KMS-11 (cell line): Measurements from ENCODE around the gene NCAM1.

Source experiments
- H2AFZ ChIP-seq: fragments of 200-600 bp; sonication (generic); 2 replicates; pipeline ENCODE4 v1.6.1; 2016; ENCODE audit warnings: antibody characterized with exemption, mixed run types, low read depth
- H3K27ac ChIP-seq: fragments of 200-600 bp; sonication (generic); 2 replicates; pipeline ENCODE4 v1.6.1; 2016; ENCODE audit warnings: mild to moderate bottlenecking, mixed run types
- H3K27me3 ChIP-seq: fragments of 200-600 bp; sonication (generic); 2 replicates; pipeline ENCODE4 v1.6.1; 2017; ENCODE audit warnings: mild to moderate bottlenecking, low read depth, mixed run types, moderate library complexity; ENCODE audit not compliant: insufficient read depth
- H3K36me3 ChIP-seq: fragments of 200-600 bp; sonication (generic); 2 replicates; pipeline ENCODE4 v1.6.1; 2017; ENCODE audit warnings: mild to moderate bottlenecking, mixed run types; ENCODE audit not compliant: insufficient read depth
- H3K4me1 ChIP-seq: fragments of 200-600 bp; sonication (generic); 2 replicates; pipeline ENCODE4 v1.6.1; 2016; ENCODE audit warnings: mild to moderate bottlenecking, low read depth, mixed run types; ENCODE audit not compliant: poor library complexity, severe bottlenecking
- H3K4me2 ChIP-seq: fragments of 200-600 bp; sonication (generic); 2 replicates; pipeline ENCODE4 v1.7.0; 2016; ENCODE audit warnings: mild to moderate bottlenecking, mixed run types
- H3K4me3 ChIP-seq: fragments of 200-600 bp; sonication (generic); IDR thresholded peaks from 2 replicates; pipeline ENCODE4 v1.6.1; 2017; ENCODE audit warnings: low read depth, low read length, mixed read lengths; ENCODE audit not compliant: insufficient read depth
- H3K79me2 ChIP-seq: fragments of 200-600 bp; sonication (generic); 2 replicates; pipeline ENCODE4 v1.6.1; 2016; ENCODE audit warnings: low read depth, mixed run types; ENCODE audit not compliant: insufficient read depth
- H3K9ac ChIP-seq: fragments of 200-600 bp; sonication (generic); 2 replicates; pipeline ENCODE4 v1.6.1; 2016; ENCODE audit warnings: mild to moderate bottlenecking, mixed run types
- H4K20me1 ChIP-seq: fragments of 200-600 bp; sonication (generic); 2 replicates; pipeline ENCODE4 v1.6.1; 2016; ENCODE audit warnings: mild to moderate bottlenecking, mixed run types; ENCODE audit not compliant: insufficient read depth
- CTCF ChIP-seq: fragments of 200-600 bp; sonication (generic); conservative IDR thresholded peaks from 2 replicates; pipeline ENCODE4 v1.6.1; 2017; ENCODE audit warnings: low read depth, mild to moderate bottlenecking, antibody characterized with exemption, low read length, moderate library complexity, mixed read lengths

Gene NCAM1

GRCh38 chr11:113255741-113256140 is 294.5 kb downstream of the NCAM1 start:
- Histone ChIP-seq H3K79me2 (no peaks in the 10 kb centered on the region), H4K20me1 (no peaks in the 10 kb centered on the region), H3K9ac (no peak overlapping the region), H3K27me3 (no peaks in the 10 kb centered on the region), H3K36me3 (no peaks in the 10 kb centered on the region), H2AFZ (no peak overlapping the region), H3K27ac (no peak overlapping the region), H3K4me1 (no peaks in the 10 kb centered on the region), H3K4me2 (no peak overlapping the region), H3K4me3 (no peak overlapping the region)
- no peak for TF ChIP-seq CTCF

- H3K79me2 ChIP-seq, result no peaks in the 10 kb centered on the region
- TF ChIP-seq CTCF, result no peak
- H2AFZ ChIP-seq, result no peak overlapping the region
- H3K27ac ChIP-seq, result no peak overlapping the region
- H4K20me1 ChIP-seq, result no peaks in the 10 kb centered on the region
- H3K27me3 ChIP-seq, result no peaks in the 10 kb centered on the region
- no peak overlapping the region for H3K4me3 ChIP-seq
- H3K36me3 ChIP-seq, result no peaks in the 10 kb centered on the region
- no peaks in the 10 kb centered on the region for H3K4me1 ChIP-seq
- no peak overlapping the region for H3K9ac ChIP-seq
- H3K4me2 ChIP-seq, result no peak overlapping the region
These were observed 295.4 kb downstream of the NCAM1 start for GRCh38 chr11:113256431-113257202.

- Histone ChIP-seq H3K27ac (no peak overlapping the region), H3K4me2 (no peak overlapping the region), H3K36me3 (no peaks in the 10 kb centered on the region), H3K79me2 (no peaks in the 10 kb centered on the region), H3K27me3 (no peaks in the 10 kb centered on the region), H3K4me1 (no peaks in the 10 kb centered on the region), H3K9ac (no peak overlapping the region), H4K20me1 (no peaks in the 10 kb centered on the region), H3K4me3 (no peak overlapping the region), H2AFZ (no peak overlapping the region)
- TF ChIP-seq CTCF, result no peak
These were observed 298.8 kb downstream of the NCAM1 start for GRCh38 chr11:113260096-113260425.

- H4K20me1 ChIP-seq, result no peaks in the 10 kb centered on the region
- H3K4me3 ChIP-seq, result no peak overlapping the region
- no peak overlapping the region for H3K27ac ChIP-seq
- H3K4me1 ChIP-seq, result no peaks in the 10 kb centered on the region
- H3K4me2 ChIP-seq, result no peak overlapping the region
- no peaks in the 10 kb centered on the region for H3K36me3 ChIP-seq
- H3K79me2 ChIP-seq, result no peaks in the 10 kb centered on the region
- no peak overlapping the region for H3K9ac ChIP-seq
- no peaks in the 10 kb centered on the region for H3K27me3 ChIP-seq
- no peak overlapping the region for H2AFZ ChIP-seq
- TF ChIP-seq CTCF, result no peak
These were observed 299.3 kb downstream of the NCAM1 start for GRCh38 chr11:113260541-113260940.
